Upper lobe of left lung (tissue), 6 donors: Measurements from ENCODE around the gene DAPK2. TPM values are rescaled to one million over a fixed set of nuclear protein-coding genes. Genes with fewer than 3 reads are reported as not detected.

Source experiments
- ATAC-seq, 2 donors: fragments of 200-7000 bp; cut with Tn5 transposase; one replicate each; pipeline ENCODE4 v1.9.1; 2022; ENCODE audit warnings: mild to moderate bottlenecking in 2 of 2, moderate library complexity in 2 of 2; ENCODE audit not compliant: low FRiP score in 2 of 2
- DNase-seq, 2 donors: peaks; one replicate each; pipeline ENCODE4 v3.0.0-alpha.2; 2019 to 2020
- H3K27ac ChIP-seq, 4 donors: fragments of 200-600 bp; sonication (generic); one replicate each; pipeline ENCODE4 v1.5.1; 2016 to 2019
- H3K27me3 ChIP-seq, 4 donors: fragments of 200-600 bp; sonication (generic); one replicate each; pipeline ENCODE4 v1.5.1; 2017 to 2019
- H3K36me3 ChIP-seq, 4 donors: fragments of 200-600 bp; sonication (generic); one replicate each; pipeline ENCODE4 v1.5.1; 2016 to 2019
- H3K4me1 ChIP-seq, 4 donors: fragments of 200-600 bp; sonication (generic); one replicate each; pipeline ENCODE4 v1.5.1; 2018 to 2019
- H3K4me3 ChIP-seq, 4 donors: fragments of 200-600 bp; sonication (generic); one replicate each; pipeline ENCODE4 v1.5.1; 2017 to 2019; ENCODE audit warnings: mild to moderate bottlenecking in 2 of 4, moderate library complexity in 1 of 4
- H3K9me3 ChIP-seq, 4 donors: fragments of 200-600 bp; sonication (generic); one replicate each; pipeline ENCODE4 v1.5.1; 2018 to 2019
- CTCF ChIP-seq, 6 experiments: fragments of 450-650 bp in 4 of 6; fragments of 200-600 bp in 2 of 6; sonication (generic) in 2 of 6; IDR thresholded peaks; one replicate each; pipeline ENCODE4 v1.5.1; 2016 to 2019; ENCODE audit warnings: antibody characterized with exemption in 6 of 6
- EP300 ChIP-seq, 4 donors: sonication (generic); formaldehyde crosslinking; IDR thresholded peaks; one replicate each; pipeline ENCODE4 v1.5.1; 2017; ENCODE audit warnings: antibody characterized with exemption in 4 of 4, control low read depth in 2 of 4
- POLR2A ChIP-seq, 4 donors: fragments of 450-650 bp; IDR thresholded peaks; one replicate each; pipeline ENCODE4 v1.5.1; 2016 to 2017; ENCODE audit warnings: antibody characterized with exemption in 4 of 4, mild to moderate bottlenecking in 2 of 4
- POLR2AphosphoS5 ChIP-seq, 2 donors: sonication (generic); formaldehyde crosslinking; IDR thresholded peaks; one replicate each; pipeline ENCODE4 v1.5.1; 2017; ENCODE audit warnings: antibody characterized with exemption in 2 of 2
- WGBS, 2 donors: methylation state at CpG; one replicate each; pipeline ENCODE4 v1.1.5; 2017 to 2018; 5-methylcytosine and 5-hydroxymethylcytosine counted together
- total RNA-seq, 6 donors: library from RNA; depleted of rRNA in 4 of 6; stranded (reverse); fragments of >200 nt in 4 of 6; gene quantifications; one replicate each; pipeline versions ENCODE4 v1.1.0 to v1.2.1, GENCODE V29; 2016 to 2021
- donor health status: DM: no; HTN: no; CAD: no; lungs with moderate emphysema.
- donor health status: DM: no; HTN: yes; CAD: no; lungs with severe emphysema.

Gene DAPK2
- total RNA-seq, 6 donors from 2014 or later = 58.3 to 270 (median 136) TPM

GRCh38 chr15:64014995-64015394 is 31.3 kb downstream of the DAPK2 start:
- ATAC-seq (no peak), DNase-seq (no peak)
- Histone ChIP-seq H3K36me3 (no peaks in the 10 kb centered on the region), H3K27ac (peak overlapping the region in 1 of 4 donors; percentile 6), H3K9me3 (no peaks in the 10 kb centered on the region), H3K4me3 (no peak overlapping the region), H3K27me3 (no peaks in the 10 kb centered on the region), H3K4me1 (peaks cover 29 to 68% (median 47%) of the 10 kb centered on the region in 4 donors)
- 44 to 71% methylated on average over 5 of the region's 5 CpGs for WGBS, 2 donors
- TF ChIP-seq EP300 (IDR thresholded peaks at IDR 0.05) = no peak
- no peak for TF ChIP-seq CTCF (IDR thresholded peaks at IDR 0.05)
- TF ChIP-seq POLR2A (IDR thresholded peaks at IDR 0.05) = no peak
- no peak for TF ChIP-seq POLR2AphosphoS5 (IDR thresholded peaks at IDR 0.05)

- TF ChIP-seq CTCF (IDR thresholded peaks at IDR 0.05) (no peak), POLR2AphosphoS5 (IDR thresholded peaks at IDR 0.05) (no peak), EP300 (IDR thresholded peaks at IDR 0.05) (no peak), POLR2A (IDR thresholded peaks at IDR 0.05) (no peak)
- peak in 1 of 2 donors; percentile 54 for DNase-seq
- Histone ChIP-seq H3K9me3 (no peaks in the 10 kb centered on the region), H3K27me3 (no peaks in the 10 kb centered on the region), H3K27ac (peak overlapping the region; percentile 24 to 66 (median 52)), H3K4me3 (no peak overlapping the region), H3K4me1 (peaks cover 40 to 66% (median 46%) of the 10 kb centered on the region in 4 donors), H3K36me3 (no peaks in the 10 kb centered on the region)
- ATAC-seq = no peak
- 47 to 48% methylated on average over 3 of the region's 3 CpGs for WGBS, 2 donors
Measured at GRCh38 chr15:64013179-64014062, 32.9 kb downstream of the DAPK2 start.

- H3K27ac ChIP-seq = peak overlapping the region in 2 of 4 donors; percentile 9 to 20
- TF ChIP-seq EP300 (IDR thresholded peaks at IDR 0.05) (no peak), CTCF (IDR thresholded peaks at IDR 0.05) (no peak), POLR2AphosphoS5 (IDR thresholded peaks at IDR 0.05) (no peak), POLR2A (IDR thresholded peaks at IDR 0.05) (no peak)
- H3K36me3 ChIP-seq = no peaks in the 10 kb centered on the region
- ATAC-seq (no peak), DNase-seq (no peak)
- WGBS, 2 donors = 69% methylated on average over 1 of the region's 1 CpG
- H3K4me1 ChIP-seq = peaks cover 40 to 54% (median 41%) of the 10 kb centered on the region in 4 donors
- H3K27me3 ChIP-seq = no peaks in the 10 kb centered on the region
- no peak overlapping the region for H3K4me3 ChIP-seq
- H3K9me3 ChIP-seq = no peaks in the 10 kb centered on the region
Measured at GRCh38 chr15:64011736-64012135, 34.5 kb downstream of the DAPK2 start.

GRCh38 chr15:64010719-64011118 is 35.6 kb downstream of the DAPK2 start:
- no peaks in the 10 kb centered on the region for H3K27me3 ChIP-seq
- H3K27ac ChIP-seq = peak overlapping the region; percentile 4 to 52 (median 20)
- DNase-seq = peak in 1 of 2 donors; percentile 82
- TF ChIP-seq POLR2A (IDR thresholded peaks at IDR 0.05) (peak in 1 of 4 donors; percentile 32), CTCF (IDR thresholded peaks at IDR 0.05) (no peak), POLR2AphosphoS5 (IDR thresholded peaks at IDR 0.05) (peak in 1 of 2 donors; percentile 20), EP300 (IDR thresholded peaks at IDR 0.05) (no peak)
- peaks cover 40 to 52% (median 41%) of the 10 kb centered on the region in 4 donors for H3K4me1 ChIP-seq
- peak; percentile 61 to 77 for ATAC-seq
- H3K4me3 ChIP-seq = no peak overlapping the region
- H3K36me3 ChIP-seq = no peaks in the 10 kb centered on the region
- 32 to 37% methylated on average over 3 of the region's 3 CpGs for WGBS, 2 donors
- no peaks in the 10 kb centered on the region for H3K9me3 ChIP-seq
